ENCODE results near the gene CAMTA1. TPM values are rescaled to one million over a fixed set of nuclear protein-coding genes. Genes with fewer than 3 reads are reported as not detected.

CAMTA1 gene
- total RNA-seq, 2 donors from 2014 or later, result 100 to 102 TPM

DNA sequence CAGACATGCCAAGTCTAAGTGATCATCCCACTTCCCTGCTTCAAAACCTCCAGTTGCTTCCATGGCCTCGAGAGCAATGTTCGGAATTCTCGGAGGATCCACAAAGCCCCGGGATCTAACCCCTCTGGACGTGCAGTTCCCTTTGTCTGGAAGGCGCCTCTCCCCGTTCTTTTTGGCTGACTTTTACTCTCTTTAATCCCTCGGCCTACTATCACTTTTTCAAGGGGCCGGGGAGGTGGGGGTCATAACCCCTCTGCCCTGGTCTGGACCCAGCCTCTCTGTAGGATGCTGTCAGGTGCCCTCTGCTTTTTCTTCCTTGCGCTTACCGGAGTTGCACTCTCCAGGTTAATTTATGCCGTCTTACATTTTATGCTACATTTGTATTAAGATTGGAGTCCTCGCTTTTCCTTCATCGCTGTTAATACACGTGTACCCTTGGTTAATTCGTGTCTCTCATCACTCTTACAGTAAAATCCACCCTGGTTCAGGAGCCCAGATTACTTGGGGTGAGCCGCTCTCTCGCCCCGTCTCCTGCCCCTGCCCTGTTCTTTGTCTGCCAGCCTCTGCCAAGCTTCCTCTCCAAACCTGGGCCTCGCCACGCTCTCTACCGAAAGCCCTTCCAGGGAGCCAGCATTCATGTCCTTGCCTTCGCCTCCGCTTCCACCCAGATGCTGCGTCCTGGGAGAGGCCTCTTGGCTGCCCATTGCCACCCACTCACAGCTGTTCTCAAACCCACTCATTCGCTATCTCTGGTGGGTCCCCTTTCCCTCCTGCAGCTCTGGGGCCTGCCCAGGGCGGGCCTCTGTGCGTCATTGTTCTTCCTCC lies 448.6 kb downstream of the CAMTA1 start:
- H3K4me3 ChIP-seq, result no peak overlapping the region
- TF ChIP-seq POLR2A (IDR thresholded peaks at IDR 0.05), result no peak
- TF ChIP-seq POLR2AphosphoS5 (IDR thresholded peaks at IDR 0.05), result no peak
- TF ChIP-seq, protein P1, sequence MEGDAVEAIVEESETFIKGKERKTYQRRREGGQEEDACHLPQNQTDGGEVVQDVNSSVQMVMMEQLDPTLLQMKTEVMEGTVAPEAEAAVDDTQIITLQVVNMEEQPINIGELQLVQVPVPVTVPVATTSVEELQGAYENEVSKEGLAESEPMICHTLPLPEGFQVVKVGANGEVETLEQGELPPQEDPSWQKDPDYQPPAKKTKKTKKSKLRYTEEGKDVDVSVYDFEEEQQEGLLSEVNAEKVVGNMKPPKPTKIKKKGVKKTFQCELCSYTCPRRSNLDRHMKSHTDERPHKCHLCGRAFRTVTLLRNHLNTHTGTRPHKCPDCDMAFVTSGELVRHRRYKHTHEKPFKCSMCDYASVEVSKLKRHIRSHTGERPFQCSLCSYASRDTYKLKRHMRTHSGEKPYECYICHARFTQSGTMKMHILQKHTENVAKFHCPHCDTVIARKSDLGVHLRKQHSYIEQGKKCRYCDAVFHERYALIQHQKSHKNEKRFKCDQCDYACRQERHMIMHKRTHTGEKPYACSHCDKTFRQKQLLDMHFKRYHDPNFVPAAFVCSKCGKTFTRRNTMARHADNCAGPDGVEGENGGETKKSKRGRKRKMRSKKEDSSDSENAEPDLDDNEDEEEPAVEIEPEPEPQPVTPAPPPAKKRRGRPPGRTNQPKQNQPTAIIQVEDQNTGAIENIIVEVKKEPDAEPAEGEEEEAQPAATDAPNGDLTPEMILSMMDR (IDR thresholded peaks at IDR 0.05), result no peak
- intact Hi-C loops (cut with DNase I), result no loop called here
- H3K36me3 ChIP-seq, result no peaks in the 10 kb centered on the region
- no peaks in the 10 kb centered on the region for H3K4me1 ChIP-seq (replicated peaks)
- WGBS, result 93% methylated on average over 28 of the region's 28 CpGs
- no peak for DNase-seq (ENCODE audit: low spot score)
- no peaks in the 10 kb centered on the region for H3K27me3 ChIP-seq (replicated peaks; ENCODE audit: insufficient read depth)
- no peak overlapping the region for H3K27ac ChIP-seq
- H3K9me3 ChIP-seq, result no peaks in the 10 kb centered on the region

- intact Hi-C loops (cut with DNase I), result no loop called here
- WGBS, result 80% methylated on average over 9 of the region's 9 CpGs
- Histone ChIP-seq H3K4me1 (replicated peaks) (no peaks in the 10 kb centered on the region), H3K27me3 (replicated peaks; ENCODE audit: insufficient read depth) (no peaks in the 10 kb centered on the region), H3K9me3 (no peaks in the 10 kb centered on the region), H3K4me3 (no peak overlapping the region), H3K36me3 (no peaks in the 10 kb centered on the region), H3K27ac (no peak overlapping the region)
- no peak for DNase-seq (ENCODE audit: low spot score)
- no peak for TF ChIP-seq POLR2AphosphoS5 (IDR thresholded peaks at IDR 0.05)
- TF ChIP-seq POLR2A (IDR thresholded peaks at IDR 0.05), result no peak
- TF ChIP-seq, protein P1 (IDR thresholded peaks at IDR 0.05), result no peak
These were observed 449.2 kb downstream of the CAMTA1 start for GRCh38 chr1:7234471-7234755.

GRCh38 chr1:7235871-7236517 lies 450.7 kb downstream of the CAMTA1 start:
- no peak overlapping the region for H3K4me3 ChIP-seq
- H3K27me3 ChIP-seq (replicated peaks; ENCODE audit: insufficient read depth), result no peaks in the 10 kb centered on the region
- no peak for DNase-seq (ENCODE audit: low spot score)
- H3K9me3 ChIP-seq, result no peaks in the 10 kb centered on the region
- no peaks in the 10 kb centered on the region for H3K36me3 ChIP-seq
- no peaks in the 10 kb centered on the region for H3K4me1 ChIP-seq (replicated peaks)
- H3K27ac ChIP-seq, result no peak overlapping the region
- intact Hi-C loops (cut with DNase I), result no loop called here
- WGBS, result 69% methylated on average over 17 of the region's 17 CpGs
- TF ChIP-seq POLR2A (IDR thresholded peaks at IDR 0.05) (no peak), POLR2AphosphoS5 (IDR thresholded peaks at IDR 0.05) (no peak)
- TF ChIP-seq, protein P1 (IDR thresholded peaks at IDR 0.05), result no peak

GRCh38 chr1:7236844-7237515 lies 451.7 kb downstream of the CAMTA1 start:
- no peak overlapping the region for H3K4me3 ChIP-seq
- H3K4me1 ChIP-seq (replicated peaks), result no peaks in the 10 kb centered on the region
- no peak for DNase-seq (ENCODE audit: low spot score)
- H3K9me3 ChIP-seq, result no peaks in the 10 kb centered on the region
- intact Hi-C loops (cut with DNase I), result no loop called here
- no peak overlapping the region for H3K27ac ChIP-seq
- TF ChIP-seq POLR2AphosphoS5 (IDR thresholded peaks at IDR 0.05) (no peak), POLR2A (IDR thresholded peaks at IDR 0.05) (no peak)
- TF ChIP-seq, protein P1 (IDR thresholded peaks at IDR 0.05), result no peak
- no peaks in the 10 kb centered on the region for H3K36me3 ChIP-seq
- WGBS, result 89% methylated on average over 6 of the region's 6 CpGs
- H3K27me3 ChIP-seq (replicated peaks; ENCODE audit: insufficient read depth), result no peaks in the 10 kb centered on the region

Data from prostate gland (tissue), 2 donors.